ENCODE measurements around the gene FCAMR. TPM values are rescaled to one million over a fixed set of nuclear protein-coding genes. Genes with fewer than 3 reads are reported as not detected.

The FCAMR gene
- total RNA-seq, 4 donors from 2014 or later = 0.39 TPM; not detected in 3

DNA sequence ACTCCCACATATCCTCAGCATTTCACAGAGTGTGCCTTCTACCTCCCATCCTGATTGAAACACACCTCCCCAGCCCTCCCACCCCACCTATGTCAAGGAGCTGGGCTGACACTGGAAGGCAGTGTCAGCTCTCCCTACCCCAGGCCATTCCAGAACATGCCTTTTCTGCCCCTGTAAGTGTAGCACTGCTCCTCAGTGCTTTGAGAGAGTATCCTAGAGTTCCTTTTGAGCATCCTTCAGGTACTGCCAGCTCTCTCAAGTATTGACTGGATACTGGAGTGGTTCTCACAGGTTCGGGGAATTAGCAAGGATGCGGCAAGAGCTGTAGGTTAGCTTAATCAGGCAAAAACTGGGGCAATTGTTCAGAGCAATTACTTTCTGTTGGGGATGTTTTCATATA is 40.5 kb upstream of the FCAMR start:
- no peaks in the 10 kb centered on the region for H3K4me1 ChIP-seq
- no peaks in the 10 kb centered on the region for H3K36me3 ChIP-seq
- TF ChIP-seq EP300 (IDR thresholded peaks at IDR 0.05) (no peak), POLR2A (IDR thresholded peaks at IDR 0.05) (no peak), POLR2AphosphoS5 (IDR thresholded peaks at IDR 0.05) (no peak)
- TF ChIP-seq, protein P1, sequence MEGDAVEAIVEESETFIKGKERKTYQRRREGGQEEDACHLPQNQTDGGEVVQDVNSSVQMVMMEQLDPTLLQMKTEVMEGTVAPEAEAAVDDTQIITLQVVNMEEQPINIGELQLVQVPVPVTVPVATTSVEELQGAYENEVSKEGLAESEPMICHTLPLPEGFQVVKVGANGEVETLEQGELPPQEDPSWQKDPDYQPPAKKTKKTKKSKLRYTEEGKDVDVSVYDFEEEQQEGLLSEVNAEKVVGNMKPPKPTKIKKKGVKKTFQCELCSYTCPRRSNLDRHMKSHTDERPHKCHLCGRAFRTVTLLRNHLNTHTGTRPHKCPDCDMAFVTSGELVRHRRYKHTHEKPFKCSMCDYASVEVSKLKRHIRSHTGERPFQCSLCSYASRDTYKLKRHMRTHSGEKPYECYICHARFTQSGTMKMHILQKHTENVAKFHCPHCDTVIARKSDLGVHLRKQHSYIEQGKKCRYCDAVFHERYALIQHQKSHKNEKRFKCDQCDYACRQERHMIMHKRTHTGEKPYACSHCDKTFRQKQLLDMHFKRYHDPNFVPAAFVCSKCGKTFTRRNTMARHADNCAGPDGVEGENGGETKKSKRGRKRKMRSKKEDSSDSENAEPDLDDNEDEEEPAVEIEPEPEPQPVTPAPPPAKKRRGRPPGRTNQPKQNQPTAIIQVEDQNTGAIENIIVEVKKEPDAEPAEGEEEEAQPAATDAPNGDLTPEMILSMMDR (IDR thresholded peaks at IDR 0.05) = no peak
- ATAC-seq = no peak
- no peak overlapping the region for H3K27ac ChIP-seq
- no peaks in the 10 kb centered on the region for H3K27me3 ChIP-seq
- no peaks in the 10 kb centered on the region for H3K9me3 ChIP-seq
- WGBS, 2 donors (ENCODE audit: low coverage in 1 of 2) = 94% methylated on average over 2 of the region's 2 CpGs; no CpG with 5 or more reads in 1 of the 2 donors
- H3K4me3 ChIP-seq = no peak overlapping the region

GRCh38 chr1:207009945-207010344 is 39.7 kb upstream of the FCAMR start:
- Histone ChIP-seq H3K36me3 (no peaks in the 10 kb centered on the region), H3K27ac (no peak overlapping the region), H3K27me3 (no peaks in the 10 kb centered on the region), H3K4me1 (no peaks in the 10 kb centered on the region), H3K9me3 (no peaks in the 10 kb centered on the region), H3K4me3 (no peak overlapping the region)
- 38 to 52% methylated on average over 6 to 7 of the region's 7 CpGs for WGBS, 2 donors (ENCODE audit: low coverage in 1 of 2)
- ATAC-seq = no peak
- TF ChIP-seq POLR2AphosphoS5 (IDR thresholded peaks at IDR 0.05) (no peak), POLR2A (IDR thresholded peaks at IDR 0.05) (no peak), EP300 (IDR thresholded peaks at IDR 0.05) (no peak)
- TF ChIP-seq, protein P1 (IDR thresholded peaks at IDR 0.05) = no peak

DNA sequence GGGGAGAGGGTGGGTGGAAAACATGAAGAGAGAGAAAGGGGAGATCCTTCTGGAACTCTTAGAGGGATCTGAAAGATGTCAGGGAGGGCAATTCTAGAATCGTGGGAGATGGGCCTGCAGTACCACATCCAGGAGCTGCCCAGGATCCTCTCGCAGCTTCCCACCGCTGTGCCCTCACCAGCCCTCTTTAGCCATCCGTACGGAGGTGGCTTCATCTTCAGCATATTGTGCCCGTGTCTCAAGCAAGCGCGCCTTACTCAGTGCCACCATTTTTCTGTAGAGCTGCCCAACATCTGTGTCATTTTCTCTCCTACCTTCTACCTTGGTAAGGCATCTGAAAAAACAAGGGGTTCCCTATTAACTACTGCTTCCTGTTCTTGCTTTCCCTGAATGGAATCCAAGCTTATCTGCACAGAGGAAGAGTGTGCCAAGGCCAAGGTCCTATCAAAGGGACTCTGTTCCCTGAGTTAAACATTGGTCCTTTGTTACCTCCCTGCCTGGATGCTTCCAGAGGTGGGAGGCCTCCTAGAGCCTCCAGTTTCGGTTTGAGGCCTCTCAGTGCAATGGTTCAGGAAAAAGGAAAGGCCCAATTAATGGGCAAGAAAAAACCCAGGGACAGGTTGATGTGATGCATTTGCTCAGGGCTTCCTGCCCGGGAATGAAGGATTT is 39.1 kb upstream of the FCAMR start:
- ATAC-seq = no peak
- Histone ChIP-seq H3K4me3 (no peak overlapping the region), H3K36me3 (no peaks in the 10 kb centered on the region), H3K4me1 (no peaks in the 10 kb centered on the region), H3K27ac (no peak overlapping the region), H3K27me3 (no peaks in the 10 kb centered on the region), H3K9me3 (no peaks in the 10 kb centered on the region)
- 39 to 90% methylated on average over 2 to 5 of the region's 10 CpGs for WGBS, 2 donors (ENCODE audit: low coverage in 1 of 2)
- no peak for TF ChIP-seq POLR2AphosphoS5 (IDR thresholded peaks at IDR 0.05)
- TF ChIP-seq POLR2A (IDR thresholded peaks at IDR 0.05) = no peak
- no peak for TF ChIP-seq EP300 (IDR thresholded peaks at IDR 0.05)
- TF ChIP-seq, protein P1 (IDR thresholded peaks at IDR 0.05) = no peak

DNA sequence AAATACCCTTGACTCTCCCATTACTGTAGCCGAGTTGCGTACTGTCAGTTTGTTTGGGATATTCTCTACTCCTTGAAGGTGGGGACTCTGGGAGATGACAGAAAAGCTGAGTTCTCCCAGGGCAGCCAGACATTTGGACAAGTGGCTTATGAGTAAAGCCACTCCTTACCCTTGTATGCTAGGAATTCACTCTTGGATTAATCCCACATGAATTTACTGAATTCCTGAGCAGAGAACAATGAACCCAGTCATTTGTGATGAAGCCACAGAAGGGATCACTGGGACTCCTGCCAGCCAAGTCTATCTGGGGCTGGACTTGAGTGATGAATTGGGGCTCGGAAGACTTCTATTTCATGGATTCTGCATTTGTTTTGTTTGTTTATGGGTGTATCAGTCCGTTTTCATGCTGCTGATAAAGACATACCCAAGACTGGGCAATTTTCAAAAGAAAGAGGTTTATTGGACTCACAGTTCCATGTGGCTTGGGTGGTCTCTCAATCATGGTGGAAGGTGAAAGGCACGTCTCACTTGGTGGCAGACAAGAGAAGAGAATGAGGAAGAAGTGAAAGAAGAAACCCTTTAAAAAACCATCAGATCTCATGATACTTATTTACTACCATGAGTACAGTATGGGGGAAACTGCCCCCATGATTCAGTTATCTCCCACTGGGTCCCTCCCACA is 37.2 kb upstream of the FCAMR start:
- Histone ChIP-seq H3K9me3 (no peaks in the 10 kb centered on the region), H3K27me3 (no peaks in the 10 kb centered on the region), H3K27ac (no peak overlapping the region), H3K4me1 (no peaks in the 10 kb centered on the region), H3K36me3 (no peaks in the 10 kb centered on the region), H3K4me3 (no peak overlapping the region)
- peak; percentile 41 for ATAC-seq
- 60 to 69% methylated on average over 1 to 5 of the region's 5 CpGs for WGBS, 2 donors (ENCODE audit: low coverage in 1 of 2)
- TF ChIP-seq, protein P1 (IDR thresholded peaks at IDR 0.05) = no peak
- TF ChIP-seq POLR2A (IDR thresholded peaks at IDR 0.05) (no peak), EP300 (IDR thresholded peaks at IDR 0.05) (no peak), POLR2AphosphoS5 (IDR thresholded peaks at IDR 0.05) (no peak)

GRCh38 chr1:207006914-207007313 is 36.7 kb upstream of the FCAMR start:
- TF ChIP-seq, protein P1 (IDR thresholded peaks at IDR 0.05) = no peak
- TF ChIP-seq EP300 (IDR thresholded peaks at IDR 0.05) (no peak), POLR2AphosphoS5 (IDR thresholded peaks at IDR 0.05) (no peak), POLR2A (IDR thresholded peaks at IDR 0.05) (no peak)
- ATAC-seq = no peak
- Histone ChIP-seq H3K27ac (no peak overlapping the region), H3K4me3 (no peak overlapping the region), H3K27me3 (no peaks in the 10 kb centered on the region), H3K9me3 (no peaks in the 10 kb centered on the region), H3K4me1 (no peaks in the 10 kb centered on the region), H3K36me3 (no peaks in the 10 kb centered on the region)
- 46 to 50% methylated on average over 1 to 3 of the region's 3 CpGs for WGBS, 2 donors (ENCODE audit: low coverage in 1 of 2)
